Effector CD4-positive, alpha-beta T cell (primary cell): ENCODE results near the gene CIZ1.
A peak's percentile ranks its signal among the peaks of the same experiment; 100 is the strongest.

ENCODE experiments used
- DNase-seq: peaks from one replicate; pipeline ENCODE4 v3.0.0-alpha.2; 2020

CIZ1 gene

GRCh38 chr9:128214571-128215490 is 23.5 kb upstream of the CIZ1 start:
- DNase-seq: no peak

DNA sequence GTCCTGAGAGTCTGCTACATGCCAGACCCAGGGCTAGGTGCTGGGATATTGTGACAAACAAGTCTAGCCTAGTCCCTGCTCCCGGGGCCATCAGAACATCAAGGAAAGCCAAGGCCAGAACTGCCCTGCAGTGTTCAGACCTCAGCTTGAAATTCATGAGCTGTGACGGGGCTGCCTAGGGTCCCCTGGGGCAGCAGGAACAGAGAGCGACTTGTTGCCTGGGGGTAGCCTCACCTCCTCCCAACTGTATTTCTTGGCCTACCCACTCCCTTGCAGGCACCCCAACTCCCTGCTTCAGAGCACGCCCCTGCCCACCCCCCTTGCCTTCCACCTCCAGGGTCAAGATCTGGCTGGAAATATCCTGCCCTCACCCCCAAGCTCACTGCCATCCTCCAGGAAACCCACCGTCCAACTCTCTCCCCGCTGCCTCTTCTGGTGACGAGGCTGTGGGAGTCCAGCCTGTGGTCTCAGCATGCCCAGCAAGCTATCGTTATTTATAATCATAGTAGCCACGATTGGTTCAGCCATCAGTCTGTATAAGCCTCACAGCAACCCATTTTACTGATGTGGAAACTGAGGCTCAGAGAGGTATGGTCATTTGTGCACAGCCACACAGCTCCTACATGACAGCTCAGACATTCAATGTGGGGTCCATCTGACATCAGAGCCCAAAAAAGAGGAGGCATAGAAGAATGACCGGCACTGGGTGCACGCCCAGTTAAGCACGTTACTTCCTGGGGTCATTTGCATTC is 22.6 kb upstream of the CIZ1 start:
- DNase-seq: no peak

- no peak for DNase-seq
Observed at GRCh38 chr9:128211981-128212281, 20.6 kb upstream of the CIZ1 start.

GRCh38 chr9:128211186-128211980 is 20.0 kb upstream of the CIZ1 start:
- no peak for DNase-seq

- no peak for DNase-seq
Observed at GRCh38 chr9:128208946-128209669, 17.7 kb upstream of the CIZ1 start.

DNA sequence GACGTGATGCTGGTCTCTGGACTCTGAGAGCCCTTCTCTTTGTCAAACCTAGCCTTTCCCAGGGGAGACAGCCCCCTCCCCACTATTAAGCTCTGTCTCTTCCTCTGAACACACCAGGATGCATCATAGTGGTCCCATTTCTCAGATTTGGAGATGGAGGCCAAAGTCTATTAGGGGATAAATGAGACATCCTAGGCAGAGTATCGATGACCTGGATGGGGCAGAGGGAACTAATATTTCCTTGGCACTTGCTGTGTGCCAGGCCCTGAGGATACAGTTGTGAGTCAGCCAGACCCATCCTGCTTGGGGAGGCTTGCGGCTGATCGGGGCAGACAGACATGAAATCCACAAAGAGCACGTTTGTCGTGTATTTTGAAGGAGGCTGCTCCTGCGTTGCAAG is 17.0 kb upstream of the CIZ1 start:
- no peak for DNase-seq

GRCh38 chr9:128206916-128207910 is 15.8 kb upstream of the CIZ1 start:
- no peak for DNase-seq

DNA sequence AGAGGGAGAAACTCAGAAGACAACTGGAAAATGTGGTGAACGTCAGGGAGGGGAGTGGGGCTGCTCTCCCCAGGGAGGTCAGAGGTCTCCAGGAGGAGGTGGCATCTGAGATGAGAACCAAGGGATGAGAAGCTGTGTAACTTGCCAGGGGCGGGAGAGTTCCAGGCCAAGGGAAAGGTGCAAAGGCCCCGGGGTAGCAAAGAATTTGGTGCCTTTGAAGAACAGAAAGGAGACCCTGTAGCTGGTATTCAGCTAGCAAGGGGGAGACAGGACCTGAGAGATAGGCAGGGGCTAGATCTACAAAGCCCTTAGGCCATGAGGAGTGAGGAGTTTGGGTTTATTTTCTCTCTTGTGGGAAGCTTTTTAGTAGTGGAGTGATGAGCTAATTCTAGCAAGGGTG is 15.1 kb upstream of the CIZ1 start:
- DNase-seq: no peak

GRCh38 chr9:128205296-128205944 is 14.0 kb upstream of the CIZ1 start:
- DNase-seq: no peak

DNA sequence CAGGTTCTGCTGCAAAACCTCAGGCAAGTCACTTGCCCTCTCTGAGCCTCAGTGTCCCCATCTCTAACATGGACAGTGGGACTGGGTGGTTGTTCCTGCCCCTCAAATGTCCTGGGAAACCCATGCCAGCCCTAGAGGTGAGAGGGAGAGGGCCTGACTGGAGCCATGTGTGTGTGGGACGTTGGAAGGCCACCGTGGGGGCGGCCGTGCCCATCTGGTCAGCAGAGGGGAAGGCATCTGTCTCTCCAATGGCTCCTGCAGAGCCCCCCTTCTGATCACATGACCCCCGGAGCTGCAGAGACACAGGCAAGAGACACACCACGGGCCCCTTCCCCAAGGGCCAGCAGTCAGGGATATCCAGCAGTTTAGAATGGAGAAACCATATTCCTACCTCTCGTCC is 13.5 kb upstream of the CIZ1 start:
- DNase-seq: no peak

GRCh38 chr9:128203707-128204551 is 12.6 kb upstream of the CIZ1 start:
- DNase-seq: no peak

- DNase-seq: peak; percentile 62
Observed at GRCh38 chr9:128203024-128203706, 11.8 kb upstream of the CIZ1 start, which contains the start of gene DNM1. Gene DNM1, plus strand, starts transcription at chr9:128203379. Its CDS starts 92 bp downstream, at chr9:128203471.

DNA sequence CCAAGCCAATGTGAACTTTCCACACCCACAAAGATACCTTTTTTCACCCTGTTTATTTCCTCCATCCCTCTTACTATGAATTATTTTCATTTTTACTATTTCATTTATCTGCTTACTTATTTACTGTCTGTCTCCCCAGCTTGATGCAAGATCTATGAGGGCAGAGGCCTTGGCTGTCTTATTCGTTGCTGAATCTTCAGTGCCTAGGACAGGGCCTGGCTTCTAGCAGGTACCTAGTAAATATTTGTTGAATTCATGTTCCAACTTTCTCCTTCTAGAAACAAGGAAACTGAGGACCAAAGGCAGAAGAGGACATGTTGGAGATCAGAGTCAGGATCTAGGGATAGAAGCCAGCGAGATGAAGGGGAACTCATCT is 11.3 kb upstream of the CIZ1 start:
- DNase-seq: no peak

GRCh38 chr9:128201441-128202369 is 10.3 kb upstream of the CIZ1 start:
- no peak for DNase-seq

DNA sequence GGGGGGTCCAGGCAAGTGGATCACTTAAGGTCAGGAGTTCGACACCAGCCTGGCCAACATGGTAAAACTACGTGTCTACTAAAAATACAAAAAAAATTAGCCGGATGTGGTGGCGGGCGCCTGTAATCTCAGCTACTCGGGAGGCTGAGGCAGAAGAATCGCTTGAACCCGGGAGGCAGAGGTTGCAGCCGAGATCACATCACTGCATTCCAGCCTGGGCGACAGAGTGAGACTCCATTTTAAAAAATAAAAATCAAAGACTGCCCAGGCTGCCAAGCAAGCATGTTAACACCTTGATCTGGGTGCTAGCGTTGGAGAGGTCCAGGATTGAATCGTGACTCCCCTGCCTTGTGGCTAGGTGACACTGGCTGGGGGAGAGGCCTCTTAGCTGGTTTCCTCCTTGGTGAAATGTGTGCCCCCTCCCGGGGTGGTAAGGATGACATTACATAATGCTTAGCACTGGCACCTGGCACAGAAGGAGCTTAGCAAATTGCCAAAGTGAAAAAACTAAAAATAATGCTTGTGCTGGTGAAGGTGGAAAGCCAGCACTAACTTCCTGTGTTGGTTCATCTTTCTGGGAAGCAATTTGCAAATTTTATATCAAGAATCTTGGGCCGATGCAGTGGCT is 2.2 kb upstream of the CIZ1 start:
- no peak for DNase-seq

DNA sequence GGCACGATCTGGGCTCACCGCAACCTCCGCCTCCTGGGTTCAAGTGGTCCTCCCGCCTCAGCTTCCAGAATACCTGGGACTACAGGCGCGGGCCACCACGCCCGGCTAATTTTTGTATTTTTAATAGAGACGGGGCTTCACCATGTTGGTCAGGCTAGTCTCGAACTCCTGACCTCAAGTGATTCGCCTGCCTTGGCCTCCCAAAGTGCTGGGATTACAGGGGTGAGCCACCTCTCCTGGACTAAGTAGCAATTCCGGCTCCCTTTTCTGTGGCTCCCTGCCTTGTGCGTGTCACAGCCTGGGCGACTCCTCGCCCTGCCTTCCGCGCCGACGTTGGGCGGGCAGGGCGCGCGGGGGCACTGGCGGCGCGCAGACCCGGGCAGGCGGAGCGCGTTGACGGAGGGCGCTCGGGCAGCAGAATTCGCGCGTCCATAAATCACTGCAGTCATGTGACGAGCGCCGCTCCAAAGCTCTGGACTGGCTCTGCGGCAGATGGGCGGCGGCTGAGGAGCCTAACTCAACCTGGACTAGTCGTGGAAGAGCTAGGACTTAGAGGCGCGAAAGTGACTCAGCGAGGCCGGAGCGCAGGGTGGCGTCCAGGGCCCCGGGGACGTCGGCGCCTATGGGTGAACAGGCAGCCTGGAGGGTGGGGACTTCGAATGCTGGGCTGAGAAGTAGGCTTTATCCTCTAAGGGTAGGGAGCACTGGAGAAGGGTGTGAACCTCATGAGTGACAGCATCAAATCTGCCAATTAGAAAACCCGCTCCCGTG is 1.4 kb upstream of the CIZ1 start:
- DNase-seq: peak; percentile 31
